HepG2 (cell line): ENCODE results near the gene SMTNL1. TPM values are rescaled to one million over a fixed set of nuclear protein-coding genes. Genes with fewer than 3 reads are reported as not detected.
A peak's percentile ranks its signal among the peaks of the same experiment; 100 is the strongest.

Source experiments
- ATF1 ChIP-seq: IDR thresholded peaks from 2 replicates; pipeline ENCODE4 v1.6.1; 2016; ENCODE audit warnings: mild to moderate bottlenecking, control low read depth
- CEBPB ChIP-seq: IDR thresholded peaks from 2 replicates; pipeline ENCODE4 v1.6.1; 2011; ENCODE audit warnings: low read depth, low read length, improper control_type of control experiment, borderline replicate concordance
- EP300 ChIP-seq, 3 experiments: sonication (generic) in 1 of 3; formaldehyde crosslinking in 1 of 3; IDR thresholded peaks; 2 replicates each; pipeline versions ENCODE4 v1.5.1 to v1.6.1; 2011 to 2020; ENCODE audit warnings: low read depth in 2 of 3, low read length in 2 of 3, borderline replicate concordance in 1 of 3, improper control_type of control experiment in 1 of 3, mild to moderate bottlenecking in 1 of 3, missing genetic modification reagents in 1 of 3, moderate library complexity in 1 of 3
- FOXP4 ChIP-seq: sonication (generic); formaldehyde crosslinking; IDR thresholded peaks from 2 replicates; pipeline ENCODE4 v1.4.0; 2020; ENCODE audit warnings: missing genetic modification reagents
- FUBP1 ChIP-seq: sonication (generic); formaldehyde crosslinking; IDR thresholded peaks from 2 replicates; pipeline ENCODE4 v1.5.1; 2020; ENCODE audit warnings: missing genetic modification reagents, mild to moderate bottlenecking, borderline replicate concordance
- GPBP1L1 ChIP-seq: sonication (generic); formaldehyde crosslinking; IDR thresholded peaks from 2 replicates; pipeline ENCODE4 v1.5.0; 2020; ENCODE audit warnings: mild to moderate bottlenecking, missing genetic modification reagents
- IKZF5 ChIP-seq: IDR thresholded peaks from 2 replicates; pipeline ENCODE4 v1.6.1; 2018; ENCODE audit warnings: missing genetic modification reagents, mild to moderate bottlenecking, missing compliant biosample characterization
- NRL ChIP-seq: sonication (generic); formaldehyde crosslinking; IDR thresholded peaks from 2 replicates; pipeline ENCODE4 v1.5.0; 2020; ENCODE audit warnings: missing genetic modification reagents, mild to moderate bottlenecking, moderate library complexity, borderline replicate concordance
- PHF5A ChIP-seq: IDR thresholded peaks from one replicate; pipeline ENCODE4 v1.6.1; 2018; ENCODE audit warnings: low read depth, missing genetic modification reagents; ENCODE audit not compliant: unreplicated experiment
- PITX1 ChIP-seq: sonication (generic); formaldehyde crosslinking; IDR thresholded peaks from 2 replicates; pipeline ENCODE4 v1.5.1; 2020; ENCODE audit warnings: mild to moderate bottlenecking, missing genetic modification reagents
- POLR2AphosphoS5 ChIP-seq: IDR thresholded peaks from 2 replicates; pipeline ENCODE4 v1.6.1; 2012; ENCODE audit warnings: low read depth, low read length
- PRPF4 ChIP-seq: fragments of 200-400 bp; formaldehyde crosslinking; IDR thresholded peaks from 2 replicates; pipeline ENCODE4 v1.6.1; 2016; ENCODE audit warnings: low read length, low read depth; ENCODE audit not compliant: poor library complexity, severe bottlenecking
- RBFOX2 ChIP-seq: fragments of 200-400 bp; formaldehyde crosslinking; IDR thresholded peaks from 2 replicates; pipeline ENCODE4 v1.6.1; 2017; ENCODE audit warnings: low read depth, mild to moderate bottlenecking, low read length
- SIX4 ChIP-seq: sonication (generic); formaldehyde crosslinking; IDR thresholded peaks from 2 replicates; pipeline ENCODE4 v1.4.0; 2020; ENCODE audit warnings: missing genetic modification reagents
- SKI ChIP-seq: fragments of 450-650 bp; IDR thresholded peaks from one replicate; pipeline ENCODE4 v1.6.1; 2018; ENCODE audit warnings: mild to moderate bottlenecking; ENCODE audit not compliant: partially characterized antibody
- SSRP1 ChIP-seq: IDR thresholded peaks from 2 replicates; pipeline ENCODE4 v1.6.1; 2016; ENCODE audit warnings: control low read depth
- STAG1 ChIP-seq: sonication (generic); formaldehyde crosslinking; IDR thresholded peaks from 2 replicates; pipeline ENCODE4 v1.4.0; 2020; ENCODE audit warnings: missing genetic modification reagents
- THAP11 ChIP-seq: IDR thresholded peaks from 2 replicates; pipeline ENCODE4 v1.6.1; 2016; ENCODE audit warnings: missing biosample characterization, missing genetic modification reagents
- TIGD3 ChIP-seq: sonication (generic); formaldehyde crosslinking; IDR thresholded peaks from 2 replicates; pipeline ENCODE4 v1.5.1; 2020; ENCODE audit warnings: mild to moderate bottlenecking, missing genetic modification reagents, borderline replicate concordance
- WIZ ChIP-seq: sonication (generic); formaldehyde crosslinking; IDR thresholded peaks from 2 replicates; pipeline ENCODE4 v1.5.1; 2020; ENCODE audit warnings: mild to moderate bottlenecking, missing genetic modification reagents
- YY1 ChIP-seq: IDR thresholded peaks from 2 replicates; pipeline ENCODE4 v1.6.1; 2011; ENCODE audit warnings: low read length, low read depth, moderate library complexity, mild to moderate bottlenecking; ENCODE audit not compliant: insufficient read depth, insufficient replicate concordance
- ZBTB1 ChIP-seq: sonication (generic); formaldehyde crosslinking; IDR thresholded peaks from 2 replicates; pipeline ENCODE4 v1.4.0; 2020; ENCODE audit warnings: missing genetic modification reagents, borderline replicate concordance
- ZNF543 ChIP-seq: sonication (generic); formaldehyde crosslinking; IDR thresholded peaks from 2 replicates; pipeline ENCODE4 v1.4.0; 2020; ENCODE audit warnings: mild to moderate bottlenecking, missing genetic modification reagents
- ZNF768 ChIP-seq: sonication (generic); formaldehyde crosslinking; IDR thresholded peaks from 2 replicates; pipeline ENCODE4 v1.4.0; 2020; ENCODE audit warnings: missing genetic modification reagents
- polyA plus RNA-seq, 8 experiments: library from polyadenylated mRNA; depleted of rRNA in 3 of 8; stranded (reverse) in 7 of 8; unstranded in 1 of 8; fragments of >200 nt; fragmentation: Illumina TruSeq in 4 of 8; extraction: Trizol in 4 of 8; gene quantifications; 2 replicates each; pipeline versions ENCODE4 v1.2.1 to v1.2.3, GENCODE V29; 2011 to 2016; ENCODE audit warnings: low read depth in 4 of 8, missing spikeins in 1 of 8, mixed read lengths in 1 of 8; ENCODE audit not compliant: insufficient read depth in 1 of 8
- total RNA-seq, 5 experiments: library from RNA; depleted of rRNA; stranded (reverse); fragments of >200 nt; fragmentation: Illumina TruSeq; extraction: Trizol; gene quantifications; 2 replicates each; pipeline ENCODE4 v1.2.3, GENCODE V29; 2016; ENCODE audit warnings: low read depth in 1 of 5

The SMTNL1 gene
- total and polyA plus RNA-seq, 2 of the 13 experiments (the other 11 are each of a cell fraction or from before 2014, with no cell fraction given): 0.04 TPM; not detected in 1

- TF ChIP-seq FUBP1 (no peak), SIX4 (CRISPR knock-in tag) (no peak), PITX1 (CRISPR knock-in tag) (peak; percentile 55; the same call in 1 of the 2 replicates), WIZ (CRISPR knock-in tag) (no peak), NRL (CRISPR knock-in tag) (no peak), POLR2AphosphoS5 (no peak), IKZF5 (CRISPR knock-in tag) (no peak), ZBTB1 (CRISPR knock-in tag) (no peak), CEBPB (no peak), PRPF4 (no peak), EP300 (IDR thresholded peaks at IDR 0.05; ENCODE audit: low read depth in 2 of 2, low read length in 2 of 2) (peak in 1 of 2 experiments; percentile 71; a peak in 1 of 4 replicates), EP300 (CRISPR knock-in tag; IDR thresholded peaks at IDR 0.05; ENCODE audit: borderline replicate concordance) (no peak; the same call in 1 of the 2 replicates), SSRP1 (CRISPR knock-in tag) (no peak), YY1 (no peak), ATF1 (no peak), ZNF543 (CRISPR knock-in tag) (no peak), PHF5A (no peak), STAG1 (CRISPR knock-in tag) (no peak), RBFOX2 (no peak), THAP11 (CRISPR knock-in tag) (peak; percentile 50), GPBP1L1 (CRISPR knock-in tag) (no peak), TIGD3 (CRISPR knock-in tag) (no peak), FOXP4 (CRISPR knock-in tag) (peak; percentile 68), ZNF768 (no peak), SKI (no peak)
Observed at GRCh38 chr11:57502870-57503269, 34.5 kb upstream of the SMTNL1 start (continued).
